ENCODE results near the gene ZNF74.

DNA sequence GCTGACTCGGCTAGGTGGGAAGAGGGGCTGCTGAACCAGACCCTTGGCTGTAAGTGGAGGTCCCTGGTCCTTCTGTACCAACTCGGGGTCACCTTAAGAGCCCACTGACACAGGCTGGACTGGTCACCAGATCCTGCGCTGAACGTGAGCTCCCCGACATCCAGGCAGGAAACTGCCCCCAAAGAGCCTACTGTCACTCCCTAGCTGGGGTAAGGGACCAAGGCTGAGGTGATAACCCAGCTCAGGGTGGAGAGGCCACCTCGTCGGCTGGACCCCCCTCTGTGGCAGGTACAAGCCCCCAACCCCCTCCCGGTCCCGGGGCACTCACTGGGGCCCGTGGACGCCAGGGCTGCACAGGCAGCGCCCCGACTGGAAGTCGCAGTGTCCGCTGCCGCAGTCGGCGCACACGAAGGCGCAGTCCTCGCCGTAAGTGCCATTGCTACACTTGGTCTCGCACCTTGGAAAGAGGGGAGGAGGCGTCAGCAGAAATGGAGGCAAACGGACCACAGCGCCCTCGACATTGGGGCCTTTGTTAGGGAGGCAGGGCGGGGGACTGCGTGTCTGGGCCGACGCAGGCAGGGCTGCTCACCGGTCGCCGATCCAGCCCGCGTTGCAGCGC lies 36.3 kb downstream of the ZNF74 start:
- TF ChIP-seq, protein P1, sequence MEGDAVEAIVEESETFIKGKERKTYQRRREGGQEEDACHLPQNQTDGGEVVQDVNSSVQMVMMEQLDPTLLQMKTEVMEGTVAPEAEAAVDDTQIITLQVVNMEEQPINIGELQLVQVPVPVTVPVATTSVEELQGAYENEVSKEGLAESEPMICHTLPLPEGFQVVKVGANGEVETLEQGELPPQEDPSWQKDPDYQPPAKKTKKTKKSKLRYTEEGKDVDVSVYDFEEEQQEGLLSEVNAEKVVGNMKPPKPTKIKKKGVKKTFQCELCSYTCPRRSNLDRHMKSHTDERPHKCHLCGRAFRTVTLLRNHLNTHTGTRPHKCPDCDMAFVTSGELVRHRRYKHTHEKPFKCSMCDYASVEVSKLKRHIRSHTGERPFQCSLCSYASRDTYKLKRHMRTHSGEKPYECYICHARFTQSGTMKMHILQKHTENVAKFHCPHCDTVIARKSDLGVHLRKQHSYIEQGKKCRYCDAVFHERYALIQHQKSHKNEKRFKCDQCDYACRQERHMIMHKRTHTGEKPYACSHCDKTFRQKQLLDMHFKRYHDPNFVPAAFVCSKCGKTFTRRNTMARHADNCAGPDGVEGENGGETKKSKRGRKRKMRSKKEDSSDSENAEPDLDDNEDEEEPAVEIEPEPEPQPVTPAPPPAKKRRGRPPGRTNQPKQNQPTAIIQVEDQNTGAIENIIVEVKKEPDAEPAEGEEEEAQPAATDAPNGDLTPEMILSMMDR (IDR thresholded peaks at IDR 0.05): no peak
- TF ChIP-seq EZH2 (IDR thresholded peaks at IDR 0.05): no peak

All from neural progenitor cell (in vitro differentiated cells).